Measurements from ENCODE around the gene UBXN4. TPM values are rescaled to one million over a fixed set of nuclear protein-coding genes. Genes with fewer than 3 reads are reported as not detected.

Gene UBXN4, protein sequence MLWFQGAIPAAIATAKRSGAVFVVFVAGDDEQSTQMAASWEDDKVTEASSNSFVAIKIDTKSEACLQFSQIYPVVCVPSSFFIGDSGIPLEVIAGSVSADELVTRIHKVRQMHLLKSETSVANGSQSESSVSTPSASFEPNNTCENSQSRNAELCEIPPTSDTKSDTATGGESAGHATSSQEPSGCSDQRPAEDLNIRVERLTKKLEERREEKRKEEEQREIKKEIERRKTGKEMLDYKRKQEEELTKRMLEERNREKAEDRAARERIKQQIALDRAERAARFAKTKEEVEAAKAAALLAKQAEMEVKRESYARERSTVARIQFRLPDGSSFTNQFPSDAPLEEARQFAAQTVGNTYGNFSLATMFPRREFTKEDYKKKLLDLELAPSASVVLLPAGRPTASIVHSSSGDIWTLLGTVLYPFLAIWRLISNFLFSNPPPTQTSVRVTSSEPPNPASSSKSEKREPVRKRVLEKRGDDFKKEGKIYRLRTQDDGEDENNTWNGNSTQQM
- total RNA-seq (2014; rRNA removed; shearing (Covaris generic)) = 48.4 and 55.4 TPM in 2 replicates
- 88.2 and 105 TPM in 2 replicates for total RNA-seq (2022)
- percentile 89 among the genes with signal in this experiment for Bru-seq, nascent RNA
- percentile 87 among the genes with signal in this experiment for BruChase-seq, experiment 1, labeled RNA remaining after a 6-hour chase
- BruChase-seq, experiment 2, labeled RNA remaining after a 2-hour chase = percentile 93 among the genes with signal in this experiment
- long read RNA-seq, full-length matches to known transcripts = 157 of 238 reads
- long read RNA-seq, partial matches to known transcripts = 14 of 238 reads
- long read RNA-seq, other reads (novel, unspliced or antisense) = 67 of 238 reads

DNA sequence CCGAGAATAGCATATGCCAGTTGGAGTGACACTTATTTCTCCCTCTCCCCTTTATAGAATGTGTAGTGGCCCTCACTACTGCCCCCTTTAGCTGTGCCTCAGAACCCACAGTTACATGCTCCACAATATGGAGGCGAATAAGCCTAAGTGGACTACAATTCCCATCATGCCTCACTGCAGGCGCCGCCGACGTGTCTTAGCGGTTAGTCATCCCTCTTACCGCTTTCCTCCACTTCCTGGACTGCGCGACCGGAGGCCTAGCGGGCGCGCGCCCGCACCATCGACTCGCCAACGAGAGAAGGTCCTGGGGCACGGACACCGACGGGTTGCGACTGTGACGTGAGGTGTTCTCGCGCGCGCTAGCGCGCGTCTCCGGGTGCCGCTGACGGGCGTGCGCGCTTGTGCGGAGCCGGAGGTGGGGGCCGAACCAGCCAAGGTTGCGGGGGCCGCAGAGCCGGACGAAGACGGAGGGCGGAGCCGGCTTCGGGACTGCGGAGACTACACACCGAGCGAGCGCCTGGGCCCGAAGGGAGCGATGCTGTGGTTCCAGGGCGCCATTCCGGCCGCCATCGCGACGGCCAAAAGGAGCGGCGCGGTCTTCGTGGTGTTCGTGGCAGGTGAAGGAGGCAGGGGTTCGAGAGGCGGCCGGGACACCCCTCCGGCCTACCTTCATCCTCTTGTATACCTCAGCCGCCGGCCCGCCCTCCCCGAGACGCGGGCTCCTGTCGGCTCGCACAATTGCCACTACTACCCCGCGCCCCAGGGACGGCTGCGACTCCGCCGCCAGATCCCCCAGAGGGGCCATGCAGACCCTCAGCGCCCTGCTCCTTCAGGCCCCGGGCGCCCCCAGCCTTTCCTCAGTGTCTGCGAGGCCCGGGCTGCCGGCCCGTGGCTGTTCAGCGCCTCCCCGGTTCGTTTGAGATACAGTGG lies at the start of gene UBXN4:
UBXN4 (plus strand) TSS at position 461 of the 930 bp plus-strand sequence; CDS start at position 536, 75 bp downstream.
- intact Hi-C loops (cut with micrococcal nuclease; ENCODE audit: unreplicated experiment) = loop anchor here (1.0 to 5.0 kb wide), 5 partner anchors 211 to 1004 kb away; partner anchors contain the start of genes CCNT2 and RAB3GAP1
- POLR2A ChIA-PET = interaction anchor here (0.6 to 1.9 kb wide), 11 partner anchors 14 to 1256 kb away, joined by 3 to 14 read pairs (median 3); no protein-coding TSS in a partner anchor

DNA sequence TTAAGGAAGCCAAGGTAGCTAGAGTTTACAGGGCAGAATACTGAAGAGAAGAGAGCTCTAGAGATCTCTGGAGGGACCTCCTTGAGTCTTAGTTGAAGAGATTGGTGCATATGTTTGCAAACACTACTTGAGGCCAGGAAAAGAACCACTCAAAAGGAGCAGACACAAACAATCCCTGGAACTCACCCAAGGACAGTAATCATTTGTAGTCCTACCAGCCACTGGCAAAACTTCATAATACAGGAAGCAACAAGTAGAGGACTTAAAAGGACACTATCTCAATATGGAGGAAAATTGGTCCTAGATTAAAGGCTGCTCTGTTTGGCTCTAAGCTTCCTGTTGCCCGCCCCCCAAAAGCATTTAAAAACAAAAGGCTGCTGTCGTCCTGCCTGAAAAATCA lies 46.9 kb upstream of the UBXN4 start:
- H3K4me1 ChIP-seq (ENCODE audit: insufficient read depth, low read length, poor library complexity, severe bottlenecking) = no peaks in the 10 kb centered on the region
- H3K4me2 ChIP-seq (ENCODE audit: low read length) = no peak overlapping the region
- no TSS peak for BruUV-seq (replicated peaks)
- H3K79me2 ChIP-seq (ENCODE audit: insufficient read depth, low read depth, low read length) = no peaks in the 10 kb centered on the region
- ChIA-PET CTCF (ENCODE audit: unreplicated experiment) (no interaction called here), POLR2A (interaction anchor here (0.7 to 1.2 kb wide), 2 partner anchors 8 to 15 kb away, joined by 3 read pairs; no protein-coding TSS in a partner anchor)
- peaks cover 47% of the 10 kb centered on the region for H3K36me3 ChIP-seq (ENCODE audit: insufficient read depth, low read length)
- H4K20me1 ChIP-seq (ENCODE audit: insufficient read depth, low read length) = no peaks in the 10 kb centered on the region
- no peaks in the 10 kb centered on the region for H3K9me3 ChIP-seq (ENCODE audit: low read length)
- intact Hi-C loops (cut with micrococcal nuclease; ENCODE audit: unreplicated experiment) = no loop called here
- TF ChIP-seq EZH2phosphoT487 (IDR thresholded peaks at IDR 0.05; ENCODE audit: borderline replicate concordance, low read depth, low read length) = no peak
- no peak overlapping the region for H3K4me3 ChIP-seq (ENCODE audit: low read depth, low read length, poor library complexity, severe bottlenecking)
- H3K9me2 ChIP-seq (ENCODE audit: insufficient read depth, low read length) = no peaks in the 10 kb centered on the region
- no peak for DNase-seq (ENCODE audit: low spot score)
- H2AFZ ChIP-seq (ENCODE audit: low read length) = no peak overlapping the region
- no peak overlapping the region for H3K27ac ChIP-seq (ENCODE audit: low read depth, low read length, poor library complexity, severe bottlenecking)

More for the DNA sequence above, at the start of gene UBXN4:
- CTCF ChIA-PET (ENCODE audit: unreplicated experiment) = interaction anchor here (0.5 to 0.6 kb wide), 3 partner anchors 11 to 269 kb away, joined by 3 to 20 read pairs (median 4); no protein-coding TSS in a partner anchor
- Histone ChIP-seq H4K20me1 (ENCODE audit: insufficient read depth, low read length) (peaks cover 24% of the 10 kb centered on the region), H3K4me1 (ENCODE audit: insufficient read depth, low read length, poor library complexity, severe bottlenecking) (peaks cover 17% of the 10 kb centered on the region), H3K4me3 (ENCODE audit: low read depth, low read length, poor library complexity, severe bottlenecking) (peak within 1 kb of the TSS; percentile 91), H3K36me3 (ENCODE audit: insufficient read depth, low read length) (peaks cover 28% of the 10 kb centered on the region), H3K27ac (ENCODE audit: low read depth, low read length, poor library complexity, severe bottlenecking) (peak within 1 kb of the TSS; percentile 78), H3K9me3 (ENCODE audit: low read length) (no peaks in the 10 kb centered on the region), H3K79me2 (ENCODE audit: insufficient read depth, low read depth, low read length) (peaks cover 44% of the 10 kb centered on the region), H3K9me2 (ENCODE audit: insufficient read depth, low read length) (0 out of 2 replicates have a peak, but pooled peaks cover 3% of the 10 kb centered on the region), H2AFZ (ENCODE audit: low read length) (peak within 1 kb of the TSS; percentile 84; the same call in 1 of the 2 replicates), H3K4me2 (ENCODE audit: low read length) (peak within 1 kb of the TSS; percentile 95)
- no TSS peak for BruUV-seq (replicated peaks)
- DNase-seq (ENCODE audit: low spot score) = peak; percentile 99
- TF ChIP-seq, protein P1, sequence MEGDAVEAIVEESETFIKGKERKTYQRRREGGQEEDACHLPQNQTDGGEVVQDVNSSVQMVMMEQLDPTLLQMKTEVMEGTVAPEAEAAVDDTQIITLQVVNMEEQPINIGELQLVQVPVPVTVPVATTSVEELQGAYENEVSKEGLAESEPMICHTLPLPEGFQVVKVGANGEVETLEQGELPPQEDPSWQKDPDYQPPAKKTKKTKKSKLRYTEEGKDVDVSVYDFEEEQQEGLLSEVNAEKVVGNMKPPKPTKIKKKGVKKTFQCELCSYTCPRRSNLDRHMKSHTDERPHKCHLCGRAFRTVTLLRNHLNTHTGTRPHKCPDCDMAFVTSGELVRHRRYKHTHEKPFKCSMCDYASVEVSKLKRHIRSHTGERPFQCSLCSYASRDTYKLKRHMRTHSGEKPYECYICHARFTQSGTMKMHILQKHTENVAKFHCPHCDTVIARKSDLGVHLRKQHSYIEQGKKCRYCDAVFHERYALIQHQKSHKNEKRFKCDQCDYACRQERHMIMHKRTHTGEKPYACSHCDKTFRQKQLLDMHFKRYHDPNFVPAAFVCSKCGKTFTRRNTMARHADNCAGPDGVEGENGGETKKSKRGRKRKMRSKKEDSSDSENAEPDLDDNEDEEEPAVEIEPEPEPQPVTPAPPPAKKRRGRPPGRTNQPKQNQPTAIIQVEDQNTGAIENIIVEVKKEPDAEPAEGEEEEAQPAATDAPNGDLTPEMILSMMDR (conservative IDR thresholded peaks at IDR 0.05; ENCODE audit: low read length) = peak; percentile 84
- no peak for TF ChIP-seq EZH2phosphoT487 (IDR thresholded peaks at IDR 0.05; ENCODE audit: borderline replicate concordance, low read depth, low read length)

Data from OCI-LY7 (cell line).